ENCODE data around the gene LY6G6D. TPM values are rescaled to one million over a fixed set of nuclear protein-coding genes. Genes with fewer than 3 reads are reported as not detected.

LY6G6D gene
- total RNA-seq, 1 donor from 2014 or later: not detected

GRCh38 chr6:31740397-31741223, 25.5 kb downstream of the LY6G6D start:
- no peaks in the 10 kb centered on the region for H3K9me3 Mint-ChIP-seq
- peaks cover 50% of the 10 kb centered on the region for H3K36me3 Mint-ChIP-seq (ENCODE audit: low read depth)
- H3K27ac Mint-ChIP-seq: peak overlapping the region; percentile 93
- intact Hi-C loops (cut with micrococcal nuclease): no loop called here
- H3K4me3 Mint-ChIP-seq: peak overlapping the region; percentile 98
- peak; percentile 87 for DNase-seq
- H3K4me1 Mint-ChIP-seq: peaks cover 58% of the 10 kb centered on the region
- no peaks in the 10 kb centered on the region for H3K27me3 Mint-ChIP-seq

GRCh38 chr6:31741815-31742214, 26.7 kb downstream of the LY6G6D start:
- H3K4me1 Mint-ChIP-seq: peaks cover 56% of the 10 kb centered on the region
- no peaks in the 10 kb centered on the region for H3K9me3 Mint-ChIP-seq
- intact Hi-C loops (cut with micrococcal nuclease): no loop called here
- no peak for DNase-seq
- peak overlapping the region; percentile 67 for H3K27ac Mint-ChIP-seq
- peaks cover 44% of the 10 kb centered on the region for H3K36me3 Mint-ChIP-seq (ENCODE audit: low read depth)
- peak overlapping the region; percentile 98 for H3K4me3 Mint-ChIP-seq
- H3K27me3 Mint-ChIP-seq: no peaks in the 10 kb centered on the region

- Mint-ChIP-seq H3K4me1 (peaks cover 47% of the 10 kb centered on the region), H3K27me3 (no peaks in the 10 kb centered on the region), H3K27ac (no peak overlapping the region), H3K9me3 (no peaks in the 10 kb centered on the region), H3K4me3 (no peak overlapping the region), H3K36me3 (ENCODE audit: low read depth) (peaks cover 52% of the 10 kb centered on the region)
- intact Hi-C loops (cut with micrococcal nuclease): no loop called here
- no peak for DNase-seq
These were observed 27.7 kb downstream of the LY6G6D start for GRCh38 chr6:31742894-31743293.

GRCh38 chr6:31744422-31744821, 29.3 kb downstream of the LY6G6D start:
- intact Hi-C loops (cut with micrococcal nuclease): no loop called here
- H3K27ac Mint-ChIP-seq: no peak overlapping the region
- no peaks in the 10 kb centered on the region for H3K27me3 Mint-ChIP-seq
- H3K9me3 Mint-ChIP-seq: no peaks in the 10 kb centered on the region
- H3K4me1 Mint-ChIP-seq: peaks cover 33% of the 10 kb centered on the region
- no peak overlapping the region for H3K4me3 Mint-ChIP-seq
- H3K36me3 Mint-ChIP-seq (ENCODE audit: low read depth): peaks cover 58% of the 10 kb centered on the region
- DNase-seq: no peak

- Mint-ChIP-seq H3K4me3 (no peak overlapping the region), H3K4me1 (peaks cover 7% of the 10 kb centered on the region), H3K36me3 (ENCODE audit: low read depth) (peaks cover 28% of the 10 kb centered on the region), H3K9me3 (no peaks in the 10 kb centered on the region), H3K27ac (peak overlapping the region; percentile 10), H3K27me3 (no peaks in the 10 kb centered on the region)
- intact Hi-C loops (cut with micrococcal nuclease): no loop called here
- DNase-seq: no peak
These were observed 34.3 kb downstream of the LY6G6D start for GRCh38 chr6:31749301-31750036.

- no peaks in the 10 kb centered on the region for H3K27me3 Mint-ChIP-seq
- peaks cover 3% of the 10 kb centered on the region for H3K4me1 Mint-ChIP-seq
- H3K36me3 Mint-ChIP-seq (ENCODE audit: low read depth): peaks cover 21% of the 10 kb centered on the region
- no peak for DNase-seq
- intact Hi-C loops (cut with micrococcal nuclease): no loop called here
- no peaks in the 10 kb centered on the region for H3K9me3 Mint-ChIP-seq
- H3K4me3 Mint-ChIP-seq: no peak overlapping the region
- no peak overlapping the region for H3K27ac Mint-ChIP-seq
These were observed 35.4 kb downstream of the LY6G6D start for GRCh38 chr6:31750411-31751022.

GRCh38 chr6:31752739-31753319, 37.7 kb downstream of the LY6G6D start:
- H3K36me3 Mint-ChIP-seq (ENCODE audit: low read depth): peaks cover 14% of the 10 kb centered on the region
- H3K27ac Mint-ChIP-seq: no peak overlapping the region
- intact Hi-C loops (cut with micrococcal nuclease): no loop called here
- DNase-seq: no peak
- H3K9me3 Mint-ChIP-seq: no peaks in the 10 kb centered on the region
- H3K27me3 Mint-ChIP-seq: no peaks in the 10 kb centered on the region
- no peaks in the 10 kb centered on the region for H3K4me1 Mint-ChIP-seq
- H3K4me3 Mint-ChIP-seq: no peak overlapping the region

- no peak overlapping the region for H3K4me3 Mint-ChIP-seq
- no peak for DNase-seq
- H3K27me3 Mint-ChIP-seq: no peaks in the 10 kb centered on the region
- no peaks in the 10 kb centered on the region for H3K4me1 Mint-ChIP-seq
- no peaks in the 10 kb centered on the region for H3K9me3 Mint-ChIP-seq
- peaks cover 30% of the 10 kb centered on the region for H3K36me3 Mint-ChIP-seq (ENCODE audit: low read depth)
- H3K27ac Mint-ChIP-seq: peak overlapping the region; percentile 1
- intact Hi-C loops (cut with micrococcal nuclease): no loop called here
These were observed 43.1 kb downstream of the LY6G6D start for GRCh38 chr6:31758281-31758680.

- Mint-ChIP-seq H3K4me3 (no peak overlapping the region), H3K36me3 (ENCODE audit: low read depth) (peaks cover 36% of the 10 kb centered on the region), H3K9me3 (no peaks in the 10 kb centered on the region), H3K27me3 (no peaks in the 10 kb centered on the region), H3K27ac (no peak overlapping the region), H3K4me1 (peaks cover 5% of the 10 kb centered on the region)
- DNase-seq: no peak
- intact Hi-C loops (cut with micrococcal nuclease): no loop called here
These were observed 45.6 kb downstream of the LY6G6D start for GRCh38 chr6:31760790-31761189.

GRCh38 chr6:31761343-31761742, 46.2 kb downstream of the LY6G6D start:
- no peak for DNase-seq
- H3K27ac Mint-ChIP-seq: no peak overlapping the region
- H3K4me3 Mint-ChIP-seq: no peak overlapping the region
- H3K36me3 Mint-ChIP-seq (ENCODE audit: low read depth): peaks cover 36% of the 10 kb centered on the region
- peaks cover 5% of the 10 kb centered on the region for H3K4me1 Mint-ChIP-seq
- no peaks in the 10 kb centered on the region for H3K9me3 Mint-ChIP-seq
- H3K27me3 Mint-ChIP-seq: no peaks in the 10 kb centered on the region
- intact Hi-C loops (cut with micrococcal nuclease): no loop called here

- Mint-ChIP-seq H3K4me1 (peaks cover 5% of the 10 kb centered on the region), H3K36me3 (ENCODE audit: low read depth) (peaks cover 38% of the 10 kb centered on the region), H3K9me3 (no peaks in the 10 kb centered on the region), H3K4me3 (no peak within 1 kb of the TSS), H3K27me3 (no peaks in the 10 kb centered on the region), H3K27ac (peak within 1 kb of the TSS; percentile 34)
- intact Hi-C loops (cut with micrococcal nuclease): no loop called here
- DNase-seq: no peak
These were observed 47.2 kb downstream of the LY6G6D start, which contains the start of gene SAPCD1 for GRCh38 chr6:31762356-31762755. Gene SAPCD1, plus strand, starts transcription at chr6:31762656. Its CDS starts 399 bp downstream, at chr6:31763055.

- peaks cover 5% of the 10 kb centered on the region for H3K4me1 Mint-ChIP-seq
These were observed 47.9 kb downstream of the LY6G6D start for GRCh38 chr6:31762878-31763618.

GRCh38 chr6:31763619-31763940, 48.4 kb downstream of the LY6G6D start:
- Mint-ChIP-seq H3K4me1 (peaks cover 5% of the 10 kb centered on the region), H3K27me3 (no peaks in the 10 kb centered on the region), H3K27ac (peak overlapping the region; percentile 34), H3K4me3 (no peak overlapping the region), H3K9me3 (no peaks in the 10 kb centered on the region), H3K36me3 (ENCODE audit: low read depth) (peaks cover 40% of the 10 kb centered on the region)
- intact Hi-C loops (cut with micrococcal nuclease): no loop called here
- no peak for DNase-seq

More at GRCh38 chr6:31762878-31763618, 47.9 kb downstream of the LY6G6D start:
- no peak for DNase-seq
- Mint-ChIP-seq H3K9me3 (no peaks in the 10 kb centered on the region), H3K36me3 (ENCODE audit: low read depth) (peaks cover 41% of the 10 kb centered on the region), H3K4me3 (no peak overlapping the region), H3K27ac (peak overlapping the region; percentile 34), H3K27me3 (no peaks in the 10 kb centered on the region)
- intact Hi-C loops (cut with micrococcal nuclease): no loop called here
